HepG2 (cell line): ENCODE measurements around the gene AARS2. TPM values are rescaled to one million over a fixed set of nuclear protein-coding genes. Genes with fewer than 3 reads are reported as not detected.

Experiments
- ATAC-seq: fragments of 200-7000 bp; cut with Tn5 transposase; 3 replicates; pipeline ENCODE4 v1.9.1; 2020; ENCODE audit warnings: mild to moderate bottlenecking, moderate library complexity
- BruUV-seq: library from RNA; stranded (reverse); fragments of 400-500 nt; replicated peaks from 2 replicates; lab custom pipeline; 2021; lab: Mats Ljungman, UMichigan
- CTCF ChIA-PET: fragments of 300-600 bp; formaldehyde crosslinking; extraction: SDS; loops from one replicate; lab custom pipeline; 2021; ENCODE audit warnings: low total read pairs, inconsistent platforms, low intra/inter-chr PET ratio; lab: Yijun Ruan, JAX
- POLR2A ChIA-PET: fragments of 350-600 bp; sonication (Branson Sonifier 250); formaldehyde crosslinking; loops from one replicate; lab custom pipeline; 2020; ENCODE audit warnings: antibody characterized with exemption, inconsistent platforms; lab: Yijun Ruan, JAX
- DNase-seq: peaks from one replicate; pipeline ENCODE4 v3.0.0-alpha.2; 2015; ENCODE audit warnings: low spot score
- FAIRE-seq: peaks from 3 replicates; lab custom pipeline; 2011; peaks lifted over from hg19 to GRCh38; lab: Jason Lieb, UNC
- H2AFZ ChIP-seq: one replicate; pipeline ENCODE4 v1.6.1; 2011; ENCODE audit warnings: low read length, inconsistent platforms
- H3K27ac ChIP-seq: fragments of 300-600 bp; 3 replicates; pipeline ENCODE4 v1.8.0; 2011; ENCODE audit warnings: mixed run types, mild to moderate bottlenecking, mixed read lengths, low read length, inconsistent platforms; ENCODE audit not compliant: insufficient read depth; ENCODE audit errors: extremely low read length
- H3K27me3 ChIP-seq, 2 experiments: fragments of 200-600 bp in 1 of 2; 2 replicates in 1 of 2; 3 replicates in 1 of 2; pipeline versions ENCODE4 v1.6.0 to v1.8.0; 2011; ENCODE audit warnings: low read length in 2 of 2, mild to moderate bottlenecking in 2 of 2, moderate library complexity in 2 of 2, inconsistent platforms in 1 of 2; ENCODE audit not compliant: insufficient read depth in 2 of 2, control insufficient read depth in 1 of 2
- H3K36me3 ChIP-seq, 2 experiments: fragments of 200-600 bp in 1 of 2; replicated peaks in 1 of 2; 2 replicates in 1 of 2; 3 replicates in 1 of 2; pipeline versions ENCODE4 v1.5.1 to v1.8.0; 2011; ENCODE audit warnings: low read length in 2 of 2, inconsistent platforms in 1 of 2; ENCODE audit not compliant: insufficient read depth in 2 of 2, control insufficient read depth in 1 of 2
- H3K4me1 ChIP-seq: 2 replicates; pipeline ENCODE4 v1.5.1; 2012; ENCODE audit warnings: low read length, inconsistent platforms; ENCODE audit not compliant: insufficient read depth
- H3K4me2 ChIP-seq: 2 replicates; pipeline ENCODE4 v1.6.0; 2011; ENCODE audit warnings: low read depth, low read length, inconsistent platforms
- H3K4me3 ChIP-seq, 3 experiments: fragments of 200-600 bp in 1 of 3; sonication (generic), shearing (Covaris generic) in 1 of 3; replicated peaks in 1 of 3; 2 replicates each; pipeline ENCODE4 v1.5.1; 2011 to 2016; ENCODE audit warnings: low read length in 3 of 3, inconsistent platforms in 2 of 3, low read depth in 2 of 3, mild to moderate bottlenecking in 2 of 3, control low read depth in 1 of 3, mixed read lengths in 1 of 3; ENCODE audit not compliant: insufficient read depth in 1 of 3
- H3K79me2 ChIP-seq: one replicate; pipeline ENCODE4 v1.6.1; 2011; ENCODE audit warnings: low read length, inconsistent platforms; ENCODE audit not compliant: insufficient read depth
- H3K9ac ChIP-seq: 2 replicates; pipeline ENCODE4 v1.6.0; 2011; ENCODE audit warnings: mild to moderate bottlenecking, low read depth, low read length, inconsistent platforms; ENCODE audit not compliant: insufficient read depth
- H3K9me3 ChIP-seq: 2 replicates; pipeline ENCODE4 v1.5.1; 2012; ENCODE audit warnings: mild to moderate bottlenecking, low read length
- H4K20me1 ChIP-seq: 2 replicates; pipeline ENCODE4 v1.6.0; 2011; ENCODE audit warnings: inconsistent platforms, mild to moderate bottlenecking, low read length, moderate library complexity; ENCODE audit not compliant: insufficient read depth
- ARNT ChIP-seq: fragments of 450-650 bp; IDR thresholded peaks from 2 replicates; pipeline ENCODE4 v1.6.1; 2017
- BRD4 ChIP-seq: sonication (generic); formaldehyde crosslinking; IDR thresholded peaks from 2 replicates; pipeline ENCODE4 v1.4.0; 2020; ENCODE audit warnings: missing genetic modification reagents
- CEBPB ChIP-seq: IDR thresholded peaks from 2 replicates; pipeline ENCODE4 v1.6.1; 2011; ENCODE audit warnings: low read depth, low read length, improper control_type of control experiment, borderline replicate concordance
- E2F1 ChIP-seq: sonication (generic); formaldehyde crosslinking; IDR thresholded peaks from 2 replicates; pipeline ENCODE4 v1.5.0; 2020; ENCODE audit warnings: missing genetic modification reagents
- GPN1 ChIP-seq: sonication (generic); formaldehyde crosslinking; IDR thresholded peaks from 2 replicates; pipeline ENCODE4 v1.5.1; 2020; ENCODE audit warnings: missing genetic modification reagents, borderline replicate concordance
- HNF4G ChIP-seq, 2 experiments: sonication (generic) in 1 of 2; formaldehyde crosslinking in 1 of 2; IDR thresholded peaks; 2 replicates each; pipeline versions ENCODE4 v1.4.0 to v1.6.1; 2011 to 2020; ENCODE audit warnings: borderline replicate concordance in 2 of 2, low read depth in 2 of 2, mild to moderate bottlenecking in 2 of 2, low read length in 1 of 2, missing genetic modification reagents in 1 of 2, moderate library complexity in 1 of 2
- LCORL ChIP-seq, 2 experiments: fragments of 450-650 bp in 1 of 2; sonication (generic) in 1 of 2; formaldehyde crosslinking in 1 of 2; IDR thresholded peaks; 2 replicates each; pipeline versions ENCODE4 v1.5.0 to v1.6.1; 2017 to 2020; ENCODE audit warnings: antibody characterized with exemption in 1 of 2, missing genetic modification reagents in 1 of 2
- MXI1 ChIP-seq: IDR thresholded peaks from 3 replicates; pipeline ENCODE4 v1.6.1; 2012; ENCODE audit warnings: low read depth, low read length, inconsistent platforms, borderline replicate concordance
- NCOR1 ChIP-seq: fragments of 200-600 bp; sonication (generic); IDR thresholded peaks from 2 replicates; pipeline ENCODE4 v1.7.0; 2017; ENCODE audit warnings: antibody characterized with exemption, low read length, borderline replicate concordance
- PAX8 ChIP-seq: sonication (generic); formaldehyde crosslinking; IDR thresholded peaks from 2 replicates; pipeline ENCODE4 v1.8.0; 2022; ENCODE audit warnings: mild to moderate bottlenecking, missing genetic modification reagents, borderline replicate concordance
- THAP11 ChIP-seq: IDR thresholded peaks from 2 replicates; pipeline ENCODE4 v1.6.1; 2016; ENCODE audit warnings: missing biosample characterization, missing genetic modification reagents
- ZBTB1 ChIP-seq: sonication (generic); formaldehyde crosslinking; IDR thresholded peaks from 2 replicates; pipeline ENCODE4 v1.4.0; 2020; ENCODE audit warnings: missing genetic modification reagents, borderline replicate concordance
- ZBTB7B ChIP-seq: sonication (generic); formaldehyde crosslinking; IDR thresholded peaks from 2 replicates; pipeline ENCODE4 v1.4.0; 2020; ENCODE audit warnings: missing genetic modification reagents
- ZMYM2 ChIP-seq: sonication (generic); formaldehyde crosslinking; IDR thresholded peaks from 2 replicates; pipeline ENCODE4 v1.8.0; 2022; ENCODE audit warnings: mild to moderate bottlenecking, missing genetic modification reagents
- ZNF20 ChIP-seq: sonication (generic); formaldehyde crosslinking; IDR thresholded peaks from 2 replicates; pipeline ENCODE4 v1.4.0; 2020; ENCODE audit warnings: mild to moderate bottlenecking, moderate library complexity, missing genetic modification reagents
- ZSCAN21 ChIP-seq: sonication (generic); formaldehyde crosslinking; IDR thresholded peaks from 2 replicates; pipeline ENCODE4 v1.8.0; 2022; ENCODE audit warnings: mild to moderate bottlenecking, missing genetic modification reagents, moderate library complexity, borderline replicate concordance
- ZZZ3 ChIP-seq: sonication (generic); formaldehyde crosslinking; IDR thresholded peaks from 2 replicates; pipeline ENCODE4 v1.4.0; 2020; ENCODE audit warnings: missing genetic modification reagents, mild to moderate bottlenecking, borderline replicate concordance
- WGBS: methylation state at CpG from one replicate; pipeline ENCODE4 v1.1.6; 2017; ENCODE audit warnings: low lambda C conversion rate; 5-methylcytosine and 5-hydroxymethylcytosine counted together
- in situ Hi-C: cut with HindIII; loops from 2 replicates; pipeline ENCODE4 v1.10.0; 2017; ENCODE audit warnings: low pct_unique_long_range_greater_than_20kb; ENCODE audit not compliant: extremely low pct_ligation_motif_present
- intact Hi-C: fragments of 100-400 bp; cut with micrococcal nuclease; formaldehyde crosslinking; loops from one replicate; pipeline ENCODE4 v1.10.0; 2022; ENCODE audit not compliant: unreplicated experiment
- polyA plus RNA-seq, 8 experiments: library from polyadenylated mRNA; depleted of rRNA in 3 of 8; stranded (reverse) in 7 of 8; unstranded in 1 of 8; fragments of >200 nt; fragmentation: Illumina TruSeq in 4 of 8; extraction: Trizol in 4 of 8; gene quantifications; 2 replicates each; pipeline versions ENCODE4 v1.2.1 to v1.2.3, GENCODE V29; 2011 to 2016; ENCODE audit warnings: low read depth in 4 of 8, missing spikeins in 1 of 8, mixed read lengths in 1 of 8; ENCODE audit not compliant: insufficient read depth in 1 of 8
- total RNA-seq, 5 experiments: library from RNA; depleted of rRNA; stranded (reverse); fragments of >200 nt; fragmentation: Illumina TruSeq; extraction: Trizol; gene quantifications; 2 replicates each; pipeline ENCODE4 v1.2.3, GENCODE V29; 2016; ENCODE audit warnings: low read depth in 1 of 5
- TF ChIP-seq, protein P1 (sequence below): IDR thresholded peaks from 2 replicates; pipeline ENCODE4 v1.6.1; 2016
- TF ChIP-seq, protein P2 (sequence below): sonication (generic); formaldehyde crosslinking; IDR thresholded peaks from 2 replicates; pipeline ENCODE4 v1.4.0; 2020; ENCODE audit warnings: missing genetic modification reagents

AARS2 gene
- total and polyA plus RNA-seq, 2 of the 13 experiments (the other 11 are each of a cell fraction or from before 2014, with no cell fraction given) = 7.5 to 24.1 TPM

DNA sequence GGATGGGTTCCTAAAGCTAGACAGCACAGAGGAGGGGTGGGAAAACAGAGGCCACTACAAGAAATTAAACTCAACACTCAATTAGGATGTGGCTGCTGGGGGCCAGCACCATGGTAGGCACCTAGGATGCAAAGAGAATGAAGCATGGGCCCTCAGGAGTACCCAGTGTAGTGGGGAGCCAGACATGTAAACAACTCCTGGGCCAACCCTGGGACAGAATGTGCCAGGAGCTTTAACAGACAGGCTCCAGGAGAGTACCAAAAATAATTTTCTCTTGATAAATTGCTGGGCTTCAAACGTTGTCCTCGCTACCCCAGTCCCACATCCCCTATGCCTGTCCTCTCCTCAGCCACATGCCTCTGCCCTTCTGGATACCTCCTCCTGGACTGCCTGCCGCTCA lies 41.2 kb downstream of the AARS2 start:
- Histone ChIP-seq H3K27me3 (peaks cover 27 to 78% of the 10 kb centered on the region in 2 experiments), H3K4me1 (peaks cover 41% of the 10 kb centered on the region), H3K27ac (no peak overlapping the region), H3K4me2 (no peak overlapping the region), H4K20me1 (no peaks in the 10 kb centered on the region), H3K79me2 (no peaks in the 10 kb centered on the region), H3K9ac (no peak overlapping the region), H2AFZ (no peak overlapping the region), H3K9me3 (no peaks in the 10 kb centered on the region), H3K36me3 (no peaks in the 10 kb centered on the region), H3K4me3 (no peak overlapping the region)
- POLR2A ChIA-PET = no interaction called here
- CTCF ChIA-PET = no interaction called here
- TF ChIP-seq E2F1 (no peak), THAP11 (CRISPR knock-in tag) (no peak), ZBTB1 (CRISPR knock-in tag) (no peak), ZNF20 (no peak), BRD4 (no peak), ZZZ3 (CRISPR knock-in tag) (no peak), CEBPB (no peak), MXI1 (no peak), ARNT (no peak), HNF4G (IDR thresholded peaks at IDR 0.05; ENCODE audit: borderline replicate concordance, low read depth, low read length) (no peak), HNF4G (CRISPR knock-in tag; IDR thresholded peaks at IDR 0.05; ENCODE audit: borderline replicate concordance, low read depth) (no peak), ZMYM2 (CRISPR knock-in tag) (no peak), ZSCAN21 (CRISPR knock-in tag) (no peak), LCORL (IDR thresholded peaks at IDR 0.05) (no peak), LCORL (CRISPR knock-in tag; IDR thresholded peaks at IDR 0.05) (no peak), NCOR1 (no peak), PAX8 (no peak), ZBTB7B (CRISPR knock-in tag) (no peak), GPN1 (no peak)
- TF ChIP-seq, protein P1, sequence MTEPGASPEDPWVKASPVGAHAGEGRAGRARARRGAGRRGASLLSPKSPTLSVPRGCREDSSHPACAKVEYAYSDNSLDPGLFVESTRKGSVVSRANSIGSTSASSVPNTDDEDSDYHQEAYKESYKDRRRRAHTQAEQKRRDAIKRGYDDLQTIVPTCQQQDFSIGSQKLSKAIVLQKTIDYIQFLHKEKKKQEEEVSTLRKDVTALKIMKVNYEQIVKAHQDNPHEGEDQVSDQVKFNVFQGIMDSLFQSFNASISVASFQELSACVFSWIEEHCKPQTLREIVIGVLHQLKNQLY (CRISPR knock-in tag) = no peak
- TF ChIP-seq, protein P2, sequence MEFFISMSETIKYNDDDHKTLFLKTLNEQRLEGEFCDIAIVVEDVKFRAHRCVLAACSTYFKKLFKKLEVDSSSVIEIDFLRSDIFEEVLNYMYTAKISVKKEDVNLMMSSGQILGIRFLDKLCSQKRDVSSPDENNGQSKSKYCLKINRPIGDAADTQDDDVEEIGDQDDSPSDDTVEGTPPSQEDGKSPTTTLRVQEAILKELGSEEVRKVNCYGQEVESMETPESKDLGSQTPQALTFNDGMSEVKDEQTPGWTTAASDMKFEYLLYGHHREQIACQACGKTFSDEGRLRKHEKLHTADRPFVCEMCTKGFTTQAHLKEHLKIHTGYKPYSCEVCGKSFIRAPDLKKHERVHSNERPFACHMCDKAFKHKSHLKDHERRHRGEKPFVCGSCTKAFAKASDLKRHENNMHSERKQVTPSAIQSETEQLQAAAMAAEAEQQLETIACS = no peak
- WGBS = 7% methylated on average over 3 of the region's 3 CpGs
- intact Hi-C loops = no loop called here
- no TSS peak for BruUV-seq
- in situ Hi-C loops = loop anchor here (5.0 kb wide), 1 partner anchor 65 kb away; no protein-coding TSS in a partner anchor
- FAIRE-seq (no peak), ATAC-seq (no peak), DNase-seq (no peak)
